Esophagus squamous epithelium (tissue), 5 donors: Measurements from ENCODE around the gene PNPLA2. TPM values are rescaled to one million over a fixed set of nuclear protein-coding genes. Genes with fewer than 3 reads are reported as not detected.

Experiments
- DNase-seq: peaks from one replicate; lab custom pipeline; 2025; lab: John Stamatoyannopoulos, UW
- H3K27ac ChIP-seq, 4 donors: fragments of 200-600 bp; sonication (generic); one replicate each; pipeline ENCODE4 v1.5.1; 2016 to 2019; ENCODE audit warnings: mild to moderate bottlenecking in 1 of 4
- H3K27me3 ChIP-seq, 4 donors: fragments of 200-600 bp; sonication (generic); 1 replicate in 3 of 4; 2 replicates in 1 of 4; pipeline versions ENCODE4 v1.5.1 to v1.6.0; 2017 to 2021; ENCODE audit warnings: antibody characterized with exemption in 1 of 4
- H3K36me3 ChIP-seq, 3 donors: fragments of 200-600 bp; sonication (generic); one replicate each; pipeline ENCODE4 v1.5.1; 2016 to 2019
- H3K4me1 ChIP-seq, 3 donors: fragments of 200-600 bp; sonication (generic); one replicate each; pipeline ENCODE4 v1.5.1; 2017 to 2019
- H3K4me3 ChIP-seq, 4 donors: fragments of 200-600 bp; sonication (generic); 1 replicate in 3 of 4; 2 replicates in 1 of 4; pipeline ENCODE4 v1.5.1; 2016 to 2019; ENCODE audit warnings: mild to moderate bottlenecking in 2 of 4, moderate library complexity in 1 of 4
- H3K9me3 ChIP-seq, 3 donors: fragments of 200-600 bp; sonication (generic); one replicate each; pipeline ENCODE4 v1.5.1; 2016 to 2019
- POLR2A ChIP-seq, 4 donors: fragments of 450-650 bp; IDR thresholded peaks; one replicate each; pipeline ENCODE4 v1.6.1; 2017; ENCODE audit warnings: antibody characterized with exemption in 4 of 4, mild to moderate bottlenecking in 4 of 4, moderate library complexity in 3 of 4
- WGBS, 2 donors: methylation state at CpG; one replicate each; pipeline ENCODE4 v1.1.5; 2018; 5-methylcytosine and 5-hydroxymethylcytosine counted together
- intact Hi-C: fragments of 100-400 bp; cut with DNase I; formaldehyde crosslinking; loops from one replicate; pipeline ENCODE4 v1.15.0; 2022
- total RNA-seq, 4 donors: library from RNA; depleted of rRNA; stranded (reverse); fragments of >200 nt; gene quantifications; one replicate each; pipeline ENCODE4 v1.1.0, GENCODE V29; 2016
- TF ChIP-seq, protein P1 (sequence below), 6 experiments: fragments of 450-650 bp in 4 of 6; fragments of 200-600 bp in 2 of 6; sonication (generic) in 2 of 6; IDR thresholded peaks; one replicate each; pipeline ENCODE4 v1.5.1; 2016 to 2019; ENCODE audit warnings: antibody characterized with exemption in 6 of 6, mild to moderate bottlenecking in 4 of 6, moderate library complexity in 4 of 6
- donor health status: DM: yes; HTN: yes; CAD: no.

PNPLA2 gene
- total RNA-seq, 4 donors from 2014 or later, result 14.2 to 42.7 (median 26.0) TPM

DNA sequence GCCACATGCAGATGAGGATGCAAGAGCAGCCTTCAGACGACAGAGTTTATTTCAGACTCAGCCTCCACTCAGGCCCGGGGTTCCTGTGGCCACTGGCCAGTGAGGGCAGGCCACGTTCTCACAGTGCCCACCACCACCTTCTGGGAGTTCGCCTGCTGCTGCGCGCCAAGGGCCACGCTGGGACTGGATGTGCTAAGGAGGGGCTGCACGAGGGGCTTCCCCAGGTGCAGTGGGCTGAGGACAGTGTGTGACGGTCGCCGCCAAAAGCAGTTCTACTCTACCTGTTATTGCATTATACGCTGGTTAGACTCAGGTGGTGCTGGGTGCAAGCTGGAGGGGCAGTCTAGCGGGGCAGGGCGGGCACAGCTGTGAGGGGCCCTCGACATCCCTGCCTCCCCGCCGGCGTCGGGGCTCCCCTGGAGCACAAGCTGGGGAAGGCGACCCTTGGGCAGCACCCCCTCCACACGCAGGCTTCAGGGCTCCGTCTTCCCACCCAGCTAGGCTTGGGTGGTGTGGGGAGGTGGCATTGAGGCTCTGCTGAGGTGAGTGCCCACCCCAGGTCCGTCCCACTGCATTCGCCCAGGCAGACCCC is 31.5 kb upstream of the PNPLA2 start:
- no CpG with 5 or more reads among the region's 24 CpGs for WGBS, 2 donors
- intact Hi-C loops, result no loop called here
- TF ChIP-seq, protein P1, sequence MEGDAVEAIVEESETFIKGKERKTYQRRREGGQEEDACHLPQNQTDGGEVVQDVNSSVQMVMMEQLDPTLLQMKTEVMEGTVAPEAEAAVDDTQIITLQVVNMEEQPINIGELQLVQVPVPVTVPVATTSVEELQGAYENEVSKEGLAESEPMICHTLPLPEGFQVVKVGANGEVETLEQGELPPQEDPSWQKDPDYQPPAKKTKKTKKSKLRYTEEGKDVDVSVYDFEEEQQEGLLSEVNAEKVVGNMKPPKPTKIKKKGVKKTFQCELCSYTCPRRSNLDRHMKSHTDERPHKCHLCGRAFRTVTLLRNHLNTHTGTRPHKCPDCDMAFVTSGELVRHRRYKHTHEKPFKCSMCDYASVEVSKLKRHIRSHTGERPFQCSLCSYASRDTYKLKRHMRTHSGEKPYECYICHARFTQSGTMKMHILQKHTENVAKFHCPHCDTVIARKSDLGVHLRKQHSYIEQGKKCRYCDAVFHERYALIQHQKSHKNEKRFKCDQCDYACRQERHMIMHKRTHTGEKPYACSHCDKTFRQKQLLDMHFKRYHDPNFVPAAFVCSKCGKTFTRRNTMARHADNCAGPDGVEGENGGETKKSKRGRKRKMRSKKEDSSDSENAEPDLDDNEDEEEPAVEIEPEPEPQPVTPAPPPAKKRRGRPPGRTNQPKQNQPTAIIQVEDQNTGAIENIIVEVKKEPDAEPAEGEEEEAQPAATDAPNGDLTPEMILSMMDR (IDR thresholded peaks at IDR 0.05), result no peak
- no peak for TF ChIP-seq POLR2A (IDR thresholded peaks at IDR 0.05)

DNA sequence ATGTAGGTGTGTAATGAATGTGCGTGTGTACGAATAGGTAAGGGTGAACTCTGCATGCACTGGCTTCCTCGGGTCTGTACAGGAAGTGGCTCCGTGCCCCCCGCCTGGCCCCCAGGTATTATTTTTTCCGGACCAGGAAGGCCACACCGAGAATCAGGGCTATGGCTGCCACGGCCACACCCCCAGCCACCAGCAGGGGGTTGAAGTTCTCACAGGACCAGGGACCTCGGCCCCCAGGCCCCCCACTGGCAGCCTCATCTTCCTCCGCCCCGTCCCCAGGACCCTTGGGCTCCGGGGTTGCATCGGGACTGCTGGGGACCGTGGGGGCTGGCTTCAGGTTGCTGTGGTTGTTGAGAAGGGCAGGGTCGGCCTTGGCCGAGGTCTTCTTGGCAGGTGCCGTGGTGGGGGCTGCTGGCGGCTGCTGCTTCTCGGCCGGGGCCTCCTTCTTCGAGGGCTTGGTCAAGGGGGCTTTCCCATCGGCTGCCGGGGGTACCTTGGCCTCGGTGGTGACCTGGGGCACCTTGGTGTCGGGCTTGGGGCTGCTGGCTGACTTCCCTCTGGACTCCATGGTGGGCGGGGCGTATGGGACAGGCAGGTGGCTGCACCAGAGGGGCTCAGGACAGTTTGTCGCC is 30.6 kb upstream of the PNPLA2 start:
- Histone ChIP-seq H3K4me1 (peaks cover 0 to 28% (median 7%) of the 10 kb centered on the region in 3 donors), H3K9me3 (no peaks in the 10 kb centered on the region), H3K4me3 (no peak overlapping the region), H3K27me3 (peaks cover 0 to 37% (median 3%) of the 10 kb centered on the region in 4 donors), H3K36me3 (peaks cover 3 to 19% (median 4%) of the 10 kb centered on the region in 3 donors), H3K27ac (no peak overlapping the region)
- TF ChIP-seq POLR2A (IDR thresholded peaks at IDR 0.05), result no peak
- TF ChIP-seq, protein P1 (IDR thresholded peaks at IDR 0.05), result no peak
- intact Hi-C loops, result no loop called here
- WGBS, 2 donors, result 27 to 48% methylated on average over 3 to 6 of the region's 28 CpGs
- DNase-seq, result no peak

More for the DNA sequence above, 31.5 kb upstream of the PNPLA2 start:
- Histone ChIP-seq H3K27ac (no peak overlapping the region), H3K9me3 (no peaks in the 10 kb centered on the region), H3K27me3 (peaks cover 0 to 37% (median 3%) of the 10 kb centered on the region in 4 donors), H3K4me1 (peaks cover 0 to 37% (median 17%) of the 10 kb centered on the region in 3 donors), H3K36me3 (peaks cover 0 to 10% (median 4%) of the 10 kb centered on the region in 3 donors), H3K4me3 (no peak overlapping the region)
- DNase-seq, result no peak

DNA sequence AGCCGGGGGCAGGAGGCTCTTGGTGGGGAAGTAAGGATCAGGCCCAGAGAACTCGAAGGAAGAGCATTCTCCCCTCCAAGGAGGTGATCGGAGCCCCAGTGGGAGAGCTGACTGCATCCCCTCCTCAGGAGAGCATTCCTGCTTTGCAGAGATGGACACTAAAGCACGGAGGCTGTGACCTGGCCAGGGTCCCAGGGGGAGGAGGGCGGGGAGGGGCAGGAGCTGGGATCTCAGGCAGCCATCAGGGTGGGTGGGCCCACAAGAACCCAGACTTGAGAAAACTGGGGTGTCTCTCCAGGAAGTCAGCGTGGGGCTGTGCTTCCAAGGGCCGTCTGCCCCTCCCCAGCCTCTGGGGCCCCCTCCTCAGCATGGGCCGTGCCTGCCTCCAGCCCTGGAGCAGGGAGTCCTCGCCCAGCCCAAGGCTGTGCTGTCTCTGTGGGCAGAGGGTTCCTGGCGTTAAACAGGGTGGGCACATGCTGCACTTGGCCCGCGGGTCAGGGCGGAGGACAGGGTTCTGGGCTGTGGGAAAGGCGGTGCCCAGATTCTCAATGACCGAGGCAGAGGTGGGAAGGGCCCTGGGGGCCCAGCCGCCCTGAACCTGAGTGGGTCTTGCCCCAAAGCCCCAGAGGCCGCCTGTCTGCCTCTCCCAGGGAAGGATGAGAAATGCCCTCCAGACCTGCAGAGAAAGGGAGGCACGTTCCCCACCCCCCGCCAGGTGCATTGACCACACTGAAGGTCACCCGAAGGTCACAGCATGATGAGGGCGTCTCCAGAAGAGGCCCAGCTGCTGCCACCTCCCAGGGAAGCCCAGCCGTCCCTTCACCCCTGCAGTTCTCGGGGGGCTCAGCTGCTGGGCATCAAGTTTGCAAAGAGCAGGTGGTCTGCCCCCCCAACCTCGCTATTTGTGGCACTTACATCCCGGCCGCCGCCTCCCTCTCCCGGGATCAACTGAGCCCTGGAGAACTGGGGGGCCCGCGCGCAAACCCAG is 29.5 kb upstream of the PNPLA2 start:
- peaks cover 4 to 27% (median 4%) of the 10 kb centered on the region in 3 donors for H3K36me3 ChIP-seq
- H3K27me3 ChIP-seq, result peaks cover 0 to 37% (median 3%) of the 10 kb centered on the region in 4 donors
- H3K4me1 ChIP-seq, result peaks cover 0 to 24% (median under 1%) of the 10 kb centered on the region in 3 donors
- no peak for TF ChIP-seq POLR2A (IDR thresholded peaks at IDR 0.05)
- TF ChIP-seq, protein P1 (IDR thresholded peaks at IDR 0.05), result no peak
- H3K9me3 ChIP-seq, result no peaks in the 10 kb centered on the region
- WGBS, 2 donors, result 24 to 40% methylated on average over 1 to 6 of the region's 31 CpGs
- intact Hi-C loops, result no loop called here
- no peak for DNase-seq
- H3K27ac ChIP-seq, result no peak overlapping the region
- peak overlapping the region in 1 of 4 donors; percentile 35 for H3K4me3 ChIP-seq

DNA sequence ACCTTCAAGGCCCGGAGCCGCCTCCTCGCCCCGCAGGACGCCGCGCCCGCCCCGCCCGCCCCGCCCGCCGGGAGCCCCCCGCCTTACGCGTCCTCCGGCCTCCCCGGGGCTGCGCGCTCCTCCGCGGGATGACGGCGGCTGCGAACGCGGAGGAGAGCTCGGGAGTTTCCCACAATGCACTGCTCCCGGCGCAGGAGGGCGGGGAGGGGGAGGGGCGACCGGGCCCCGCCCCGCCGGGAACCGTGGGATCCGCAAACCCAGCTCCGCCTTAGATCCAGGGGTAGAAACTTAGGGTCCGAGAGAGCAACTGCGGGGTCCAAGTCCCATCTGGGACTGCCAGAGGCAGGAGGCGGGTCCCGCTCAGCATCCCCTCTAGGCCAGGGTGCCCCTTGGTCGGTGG is 28.8 kb upstream of the PNPLA2 start, which contains the start of gene CEND1:
TSS of gene CEND1 (minus strand) at position 148 of the 400 bp plus-strand sequence. CDS start 1,514 bp downstream, outside the sequence.
- Histone ChIP-seq H3K36me3 (peaks cover 4 to 30% (median 4%) of the 10 kb centered on the region in 3 donors), H3K4me1 (peaks cover 6 to 30% (median 7%) of the 10 kb centered on the region in 3 donors), H3K9me3 (no peaks in the 10 kb centered on the region), H3K27ac (no peak within 1 kb of the TSS), H3K4me3 (peak within 1 kb of the TSS in 1 of 4 donors; percentile 35), H3K27me3 (peaks cover 0 to 37% (median 3%) of the 10 kb centered on the region in 4 donors)
- DNase-seq, result no peak
- TF ChIP-seq, protein P1 (IDR thresholded peaks at IDR 0.05), result no peak
- TF ChIP-seq POLR2A (IDR thresholded peaks at IDR 0.05), result no peak
- WGBS, 2 donors, result no CpG with 5 or more reads among the region's 44 CpGs
- intact Hi-C loops, result no loop called here
